Measurements from ENCODE around the gene DISP3.

DISP3 gene

DNA sequence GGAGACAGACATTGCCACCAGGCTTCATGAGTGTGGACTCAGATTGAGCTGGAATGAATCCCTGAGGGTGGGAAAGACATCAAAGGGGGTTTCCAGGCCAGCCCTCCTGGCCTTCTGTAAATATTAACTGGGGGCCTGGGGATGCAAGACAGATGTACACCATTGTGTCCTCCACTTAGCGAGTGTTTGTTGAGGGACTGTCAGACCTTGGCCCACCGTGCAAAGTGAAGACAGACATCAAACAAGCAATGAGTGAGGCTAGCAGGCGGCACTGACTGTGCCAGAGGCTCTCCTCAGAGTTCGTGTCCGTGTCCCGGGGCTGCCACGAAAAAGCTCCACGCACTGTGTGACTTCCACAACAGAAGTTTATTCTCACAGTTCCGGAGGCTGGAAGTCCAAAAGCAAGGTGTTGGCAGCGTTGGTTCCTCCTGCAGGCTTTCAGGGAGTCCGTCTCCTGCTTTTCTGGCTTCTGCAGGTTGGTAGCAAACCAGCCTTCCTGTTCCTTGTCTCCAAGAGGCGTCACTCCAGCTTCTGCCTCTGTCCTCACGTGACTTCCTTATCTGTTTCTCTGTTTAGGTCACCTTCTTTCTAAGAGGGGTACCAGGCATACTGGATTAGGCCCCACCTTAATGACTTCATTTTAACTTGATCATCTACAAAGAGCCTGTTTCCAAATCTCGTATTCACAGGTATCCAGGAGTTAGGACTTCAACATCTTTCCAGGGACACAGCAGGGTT lies 59.1 kb downstream of the DISP3 start:
- Histone ChIP-seq H3K9ac (ENCODE audit: low read length in 2 of 2) (no peak overlapping the region), H3K27ac (ENCODE audit: low read length) (no peak overlapping the region), H3K27me3 (ENCODE audit: control insufficient read depth in 1 of 2, insufficient read depth in 2 of 2, low read length in 2 of 2) (peaks cover 8 to 16% of the 10 kb centered on the region in 2 donors), H3K9me3 (ENCODE audit: control insufficient read depth in 2 of 2, low read length in 2 of 2) (no peaks in the 10 kb centered on the region), H3K4me1 (ENCODE audit: control insufficient read depth, insufficient read depth, low read length) (no peaks in the 10 kb centered on the region), H3K4me3 (ENCODE audit: low read length in 2 of 2) (no peak overlapping the region), H3K36me3 (ENCODE audit: control insufficient read depth in 2 of 2, insufficient read depth in 2 of 2, low read length in 2 of 2) (no peaks in the 10 kb centered on the region)

DNA sequence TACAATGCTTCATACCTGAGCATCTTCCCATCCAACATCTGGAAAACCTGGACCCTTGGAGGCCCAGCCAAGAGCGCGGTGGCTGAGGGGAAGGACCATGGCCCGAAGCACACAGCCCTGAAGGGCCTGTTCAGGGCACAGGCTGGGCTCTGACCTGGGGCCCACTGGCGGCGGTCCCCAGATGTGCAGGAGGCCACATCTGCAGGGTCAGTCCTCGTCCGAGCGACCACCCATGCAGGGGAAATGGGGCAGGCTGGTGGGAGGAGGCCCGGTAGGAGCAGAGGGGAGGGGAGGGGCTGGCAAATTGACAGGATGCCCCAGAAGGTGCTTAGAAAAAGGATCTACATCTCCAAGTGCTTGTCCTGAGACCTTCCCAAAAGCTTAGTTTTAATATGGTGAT lies 59.9 kb downstream of the DISP3 start:
- H3K27me3 ChIP-seq (ENCODE audit: control insufficient read depth in 1 of 2, insufficient read depth in 2 of 2, low read length in 2 of 2): peaks cover 8 to 17% of the 10 kb centered on the region in 2 donors
- H3K9ac ChIP-seq (ENCODE audit: low read length in 2 of 2): no peak overlapping the region
- no peaks in the 10 kb centered on the region for H3K4me1 ChIP-seq (ENCODE audit: control insufficient read depth, insufficient read depth, low read length)
- H3K27ac ChIP-seq (ENCODE audit: low read length): no peak overlapping the region
- H3K9me3 ChIP-seq (ENCODE audit: control insufficient read depth in 2 of 2, low read length in 2 of 2): no peaks in the 10 kb centered on the region
- no peak overlapping the region for H3K4me3 ChIP-seq (ENCODE audit: low read length in 2 of 2)
- no peaks in the 10 kb centered on the region for H3K36me3 ChIP-seq (ENCODE audit: control insufficient read depth in 2 of 2, insufficient read depth in 2 of 2, low read length in 2 of 2)

DNA sequence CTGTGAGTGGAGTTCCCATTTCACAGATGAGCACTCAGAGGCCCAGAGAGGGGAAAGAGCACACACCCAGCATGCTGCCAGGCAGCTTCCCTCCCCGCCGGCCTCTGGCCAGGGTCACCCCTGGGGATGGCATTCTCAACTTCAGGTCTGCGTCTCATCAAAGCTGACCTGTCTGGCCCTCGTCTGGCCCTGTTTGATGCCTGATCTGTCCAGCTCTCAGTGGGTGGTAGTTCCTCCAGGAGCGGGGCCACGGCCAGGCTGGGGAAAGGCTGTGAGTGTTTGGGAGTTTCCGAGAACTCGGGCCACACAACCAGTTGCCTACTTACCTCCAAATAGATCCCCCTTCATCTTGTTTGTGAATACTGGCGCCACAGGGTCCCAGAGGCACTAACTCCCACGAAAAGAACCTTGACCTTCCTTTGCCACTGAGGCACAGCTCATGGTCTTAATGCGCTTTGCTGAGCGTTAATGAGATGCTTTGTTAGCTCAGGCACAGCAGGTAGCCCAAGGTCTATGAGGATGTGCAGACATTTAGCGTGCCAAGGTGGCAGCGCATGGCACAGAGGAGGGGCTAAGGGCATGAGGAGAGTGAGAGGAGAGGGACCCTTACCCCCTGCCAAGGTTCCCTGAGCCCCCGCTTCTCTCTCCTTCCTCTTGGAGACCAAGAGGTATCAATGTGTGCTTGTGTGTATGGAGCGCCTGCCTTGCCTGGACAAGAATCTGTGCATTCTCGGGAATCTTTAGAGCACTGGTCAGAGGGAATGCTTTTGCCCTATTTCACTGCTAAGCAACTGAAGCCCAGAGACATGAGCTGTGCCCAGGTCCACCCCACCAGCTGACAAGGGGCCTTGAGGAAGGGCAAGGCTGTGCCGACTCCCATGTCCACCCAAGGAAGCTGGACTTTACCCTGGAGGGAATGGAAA lies 61.2 kb downstream of the DISP3 start:
- Histone ChIP-seq H3K4me1 (ENCODE audit: control insufficient read depth, insufficient read depth, low read length) (no peaks in the 10 kb centered on the region), H3K36me3 (ENCODE audit: control insufficient read depth in 2 of 2, insufficient read depth in 2 of 2, low read length in 2 of 2) (no peaks in the 10 kb centered on the region), H3K9me3 (ENCODE audit: control insufficient read depth in 2 of 2, low read length in 2 of 2) (no peaks in the 10 kb centered on the region), H3K4me3 (ENCODE audit: low read length in 2 of 2) (no peak overlapping the region), H3K9ac (ENCODE audit: low read length in 2 of 2) (no peak overlapping the region), H3K27ac (ENCODE audit: low read length) (no peak overlapping the region), H3K27me3 (ENCODE audit: control insufficient read depth in 1 of 2, insufficient read depth in 2 of 2, low read length in 2 of 2) (peaks cover 11 to 21% of the 10 kb centered on the region in 2 donors)

DNA sequence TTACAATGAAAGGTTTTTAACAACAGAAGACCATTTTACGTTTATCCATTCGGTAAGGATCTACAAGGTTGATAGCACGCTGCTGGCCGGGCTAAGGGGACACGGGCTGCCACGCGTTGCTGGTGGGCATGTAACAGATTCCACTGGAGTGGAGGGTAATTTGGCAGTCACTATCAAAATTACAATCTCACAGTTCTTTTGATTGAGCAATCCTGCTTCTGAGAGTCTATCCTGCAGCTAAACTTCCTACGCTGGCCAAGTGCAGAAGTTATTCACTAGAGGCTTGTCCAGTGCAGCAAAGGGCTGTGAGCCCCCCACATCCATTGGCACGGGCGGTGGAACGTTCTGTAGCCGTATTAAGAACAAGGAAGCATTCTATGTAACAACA lies 61.8 kb downstream of the DISP3 start:
- peaks cover 12 to 18% of the 10 kb centered on the region in 2 donors for H3K27me3 ChIP-seq (ENCODE audit: control insufficient read depth in 1 of 2, insufficient read depth in 2 of 2, low read length in 2 of 2)
- H3K4me3 ChIP-seq (ENCODE audit: low read length in 2 of 2): no peak overlapping the region
- no peaks in the 10 kb centered on the region for H3K9me3 ChIP-seq (ENCODE audit: control insufficient read depth in 2 of 2, low read length in 2 of 2)
- no peak overlapping the region for H3K27ac ChIP-seq (ENCODE audit: low read length)
- no peaks in the 10 kb centered on the region for H3K4me1 ChIP-seq (ENCODE audit: control insufficient read depth, insufficient read depth, low read length)
- no peak overlapping the region for H3K9ac ChIP-seq (ENCODE audit: low read length in 2 of 2)
- no peaks in the 10 kb centered on the region for H3K36me3 ChIP-seq (ENCODE audit: control insufficient read depth in 2 of 2, insufficient read depth in 2 of 2, low read length in 2 of 2)

DNA sequence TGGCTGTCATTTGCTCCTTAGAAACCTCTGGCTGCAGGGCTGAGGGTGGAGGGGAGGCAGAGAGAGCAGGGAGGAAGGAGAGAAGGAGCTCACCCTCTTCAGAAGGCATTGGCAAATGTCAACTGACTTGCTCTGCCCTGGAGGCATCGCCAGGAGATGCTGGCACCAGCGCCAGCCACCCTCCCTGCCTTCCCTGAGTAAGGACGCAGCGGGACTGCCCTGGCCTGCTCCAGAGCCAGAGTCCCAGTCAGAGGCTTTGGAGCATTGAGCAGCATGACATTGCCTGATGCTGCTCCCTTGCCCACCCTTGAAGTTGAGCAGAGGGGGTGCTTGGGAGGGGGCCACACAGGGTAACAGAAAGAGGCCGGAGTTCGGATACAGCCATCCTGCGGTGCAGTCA lies 62.3 kb downstream of the DISP3 start:
- H3K36me3 ChIP-seq (ENCODE audit: control insufficient read depth in 2 of 2, insufficient read depth in 2 of 2, low read length in 2 of 2): no peaks in the 10 kb centered on the region
- H3K27ac ChIP-seq (ENCODE audit: low read length): no peak overlapping the region
- no peak overlapping the region for H3K4me3 ChIP-seq (ENCODE audit: low read length in 2 of 2)
- H3K4me1 ChIP-seq (ENCODE audit: control insufficient read depth, insufficient read depth, low read length): no peaks in the 10 kb centered on the region
- H3K9me3 ChIP-seq (ENCODE audit: control insufficient read depth in 2 of 2, low read length in 2 of 2): no peaks in the 10 kb centered on the region
- H3K27me3 ChIP-seq (ENCODE audit: control insufficient read depth in 1 of 2, insufficient read depth in 2 of 2, low read length in 2 of 2): peaks cover 12 to 22% of the 10 kb centered on the region in 2 donors
- no peak overlapping the region for H3K9ac ChIP-seq (ENCODE audit: low read length in 2 of 2)

DNA sequence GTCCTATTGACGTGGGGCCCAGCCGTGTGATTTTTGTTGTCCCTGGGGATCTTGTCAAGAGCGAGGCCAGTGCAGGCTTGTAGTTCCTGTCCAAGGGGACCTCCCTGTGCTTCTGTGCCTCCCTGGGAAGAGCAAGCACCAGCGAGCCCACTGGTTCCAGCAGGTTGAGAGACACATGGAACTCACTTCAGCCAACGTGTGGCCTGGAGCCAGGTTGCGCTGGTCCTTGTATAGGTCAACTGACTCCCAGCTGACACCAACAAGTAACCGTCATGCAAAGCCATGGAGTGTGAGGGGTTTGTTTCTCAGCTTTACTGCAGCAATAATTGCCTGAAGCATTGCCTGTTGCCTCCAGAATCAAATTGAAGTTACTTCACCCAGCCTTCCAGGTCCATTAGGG lies 63.0 kb downstream of the DISP3 start:
- Histone ChIP-seq H3K4me3 (ENCODE audit: low read length in 2 of 2) (no peak overlapping the region), H3K27me3 (ENCODE audit: control insufficient read depth in 1 of 2, insufficient read depth in 2 of 2, low read length in 2 of 2) (peaks cover 14 to 24% of the 10 kb centered on the region in 2 donors), H3K9me3 (ENCODE audit: control insufficient read depth in 2 of 2, low read length in 2 of 2) (no peaks in the 10 kb centered on the region), H3K9ac (ENCODE audit: low read length in 2 of 2) (no peak overlapping the region), H3K27ac (ENCODE audit: low read length) (no peak overlapping the region), H3K4me1 (ENCODE audit: control insufficient read depth, insufficient read depth, low read length) (no peaks in the 10 kb centered on the region), H3K36me3 (ENCODE audit: control insufficient read depth in 2 of 2, insufficient read depth in 2 of 2, low read length in 2 of 2) (no peaks in the 10 kb centered on the region)

DNA sequence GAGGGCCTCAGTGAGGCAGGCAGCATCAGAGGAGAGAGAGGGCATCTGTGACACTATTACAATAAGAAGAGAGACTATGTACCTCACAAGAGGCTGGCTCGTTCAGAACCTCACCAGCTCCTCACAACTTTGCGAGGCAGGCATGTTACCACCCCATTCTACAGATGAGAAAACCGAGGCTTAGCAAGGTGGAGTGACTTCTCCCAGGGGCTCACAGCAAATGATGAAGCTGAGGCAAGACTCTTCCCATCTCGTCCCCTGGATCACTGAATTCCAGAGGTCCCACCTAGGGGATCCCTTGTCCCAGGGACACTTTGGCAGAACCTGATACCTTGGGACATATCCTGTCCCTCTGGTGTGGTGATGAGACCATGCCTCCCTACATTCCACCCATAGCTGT lies 64.4 kb downstream of the DISP3 start:
- peaks cover 14 to 22% of the 10 kb centered on the region in 2 donors for H3K27me3 ChIP-seq (ENCODE audit: control insufficient read depth in 1 of 2, insufficient read depth in 2 of 2, low read length in 2 of 2)

DNA sequence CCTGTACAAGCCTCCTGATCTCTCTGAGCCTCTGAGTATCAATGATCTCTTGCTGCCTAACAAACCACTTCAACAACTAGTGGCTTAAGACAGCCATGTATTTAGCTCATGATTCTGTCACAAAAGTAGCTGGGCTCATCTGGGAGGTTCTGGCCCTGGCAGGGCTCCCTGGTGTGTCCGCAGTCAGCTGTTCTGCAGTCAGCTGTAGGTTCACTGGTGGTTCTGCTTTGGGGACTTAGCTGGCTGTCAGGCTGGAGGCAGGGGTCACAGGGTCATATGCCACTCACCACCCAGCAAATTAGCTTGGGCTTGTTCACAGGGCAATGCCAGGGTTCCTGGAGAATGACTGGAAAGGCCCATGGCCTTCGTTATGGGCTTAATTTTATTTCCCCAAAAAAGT lies 64.8 kb downstream of the DISP3 start:
- H3K4me3 ChIP-seq (ENCODE audit: low read length in 2 of 2): no peak overlapping the region
- H3K9ac ChIP-seq (ENCODE audit: low read length in 2 of 2): no peak overlapping the region
- no peaks in the 10 kb centered on the region for H3K36me3 ChIP-seq (ENCODE audit: control insufficient read depth in 2 of 2, insufficient read depth in 2 of 2, low read length in 2 of 2)
- H3K27me3 ChIP-seq (ENCODE audit: control insufficient read depth in 1 of 2, insufficient read depth in 2 of 2, low read length in 2 of 2): peaks cover 16 to 22% of the 10 kb centered on the region in 2 donors
- H3K27ac ChIP-seq (ENCODE audit: low read length): no peak overlapping the region
- no peaks in the 10 kb centered on the region for H3K9me3 ChIP-seq (ENCODE audit: control insufficient read depth in 2 of 2, low read length in 2 of 2)
- H3K4me1 ChIP-seq (ENCODE audit: control insufficient read depth, insufficient read depth, low read length): no peaks in the 10 kb centered on the region

More for the DNA sequence above, 64.4 kb downstream of the DISP3 start:
- no peak overlapping the region for H3K9ac ChIP-seq (ENCODE audit: low read length in 2 of 2)
- no peaks in the 10 kb centered on the region for H3K36me3 ChIP-seq (ENCODE audit: control insufficient read depth in 2 of 2, insufficient read depth in 2 of 2, low read length in 2 of 2)
- H3K4me3 ChIP-seq (ENCODE audit: low read length in 2 of 2): no peak overlapping the region
- no peak overlapping the region for H3K27ac ChIP-seq (ENCODE audit: low read length)
- H3K9me3 ChIP-seq (ENCODE audit: control insufficient read depth in 2 of 2, low read length in 2 of 2): no peaks in the 10 kb centered on the region
- H3K4me1 ChIP-seq (ENCODE audit: control insufficient read depth, insufficient read depth, low read length): no peaks in the 10 kb centered on the region

DNA sequence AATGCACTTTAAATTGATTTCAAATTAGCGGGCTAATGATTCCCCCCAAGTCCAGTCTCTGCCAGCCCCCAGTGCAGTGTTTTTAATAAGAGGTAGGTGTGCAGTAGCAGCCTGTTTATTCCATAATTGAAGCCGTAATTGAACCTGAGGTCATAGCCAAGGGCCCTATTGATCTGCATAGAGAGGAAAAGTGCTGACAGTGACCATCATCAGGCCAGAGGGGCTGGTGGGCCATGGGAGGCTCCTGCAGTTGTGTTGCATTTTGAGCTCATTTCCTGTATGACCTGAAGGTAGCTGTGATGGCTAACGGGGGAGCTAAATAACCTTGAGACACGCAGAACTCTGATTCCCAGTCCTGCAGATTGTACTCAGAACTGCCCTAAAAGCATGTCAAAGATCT lies 67.5 kb downstream of the DISP3 start:
- Histone ChIP-seq H3K9me3 (ENCODE audit: control insufficient read depth in 2 of 2, low read length in 2 of 2) (no peaks in the 10 kb centered on the region), H3K4me3 (ENCODE audit: low read length in 2 of 2) (no peak overlapping the region), H3K27me3 (ENCODE audit: control insufficient read depth in 1 of 2, insufficient read depth in 2 of 2, low read length in 2 of 2) (peaks cover 13 to 18% of the 10 kb centered on the region in 2 donors), H3K36me3 (ENCODE audit: control insufficient read depth in 2 of 2, insufficient read depth in 2 of 2, low read length in 2 of 2) (no peaks in the 10 kb centered on the region), H3K4me1 (ENCODE audit: control insufficient read depth, insufficient read depth, low read length) (no peaks in the 10 kb centered on the region), H3K9ac (ENCODE audit: low read length in 2 of 2) (no peak overlapping the region), H3K27ac (ENCODE audit: low read length) (no peak overlapping the region)

DNA sequence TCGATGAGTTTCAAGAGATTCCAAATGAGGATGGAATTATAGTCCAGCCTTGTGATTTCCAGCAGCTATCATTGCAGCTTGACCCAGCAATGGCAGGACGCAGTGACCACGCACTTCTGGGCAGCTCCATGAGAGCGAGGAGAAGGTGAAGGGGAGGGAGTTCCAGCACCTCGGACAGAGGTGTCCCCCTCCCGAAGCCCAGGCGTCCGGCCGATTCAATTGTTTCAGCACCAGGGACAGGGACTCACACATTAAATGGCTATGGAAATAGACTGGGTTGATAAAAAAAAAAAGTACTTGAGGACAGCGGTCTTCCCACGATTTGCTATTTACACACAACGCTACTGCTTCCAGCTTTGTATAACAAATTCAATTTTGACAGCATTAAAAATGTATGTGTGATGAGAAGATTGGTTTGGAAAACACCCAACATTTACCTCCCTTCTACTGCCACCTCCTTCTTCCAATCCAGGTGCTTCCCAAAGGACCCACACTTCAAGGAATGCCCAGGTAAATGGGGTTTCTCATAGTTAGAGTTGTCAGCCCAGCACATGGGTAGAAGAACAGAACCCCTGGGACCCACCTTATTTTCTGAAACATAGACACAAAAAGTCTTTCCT lies 71.8 kb downstream of the DISP3 start:
- H3K4me3 ChIP-seq (ENCODE audit: low read length in 2 of 2): no peak overlapping the region
- H3K9ac ChIP-seq (ENCODE audit: low read length in 2 of 2): no peak overlapping the region
- H3K27ac ChIP-seq (ENCODE audit: low read length): no peak overlapping the region
- H3K27me3 ChIP-seq (ENCODE audit: control insufficient read depth in 1 of 2, insufficient read depth in 2 of 2, low read length in 2 of 2): peaks cover 14 to 29% of the 10 kb centered on the region in 2 donors
- H3K4me1 ChIP-seq (ENCODE audit: control insufficient read depth, insufficient read depth, low read length): no peaks in the 10 kb centered on the region
- no peaks in the 10 kb centered on the region for H3K9me3 ChIP-seq (ENCODE audit: control insufficient read depth in 2 of 2, low read length in 2 of 2)
- no peaks in the 10 kb centered on the region for H3K36me3 ChIP-seq (ENCODE audit: control insufficient read depth in 2 of 2, insufficient read depth in 2 of 2, low read length in 2 of 2)

Measured in stomach smooth muscle (tissue), 2 donors.